Measurements from ENCODE around the gene SAE1. TPM values are rescaled to one million over a fixed set of nuclear protein-coding genes. Genes with fewer than 3 reads are reported as not detected.
A peak's percentile ranks its signal among the peaks of the same experiment; 100 is the strongest.

The SAE1 gene
- total RNA-seq, 1 donor from 2014 or later, result 41.9 TPM

GRCh38 chr19:47102346-47103060, 28.1 kb upstream of the SAE1 start:
- peak; percentile 1 for DNase-seq
- intact Hi-C loops (cut with micrococcal nuclease), result no loop called here
- ATAC-seq, result no peak

- DNase-seq, result no peak
- intact Hi-C loops (cut with micrococcal nuclease), result no loop called here
- no peak for ATAC-seq
Observed at GRCh38 chr19:47104680-47105079, 26.0 kb upstream of the SAE1 start.

- DNase-seq (no peak), ATAC-seq (no peak)
- intact Hi-C loops (cut with micrococcal nuclease), result no loop called here
Observed at GRCh38 chr19:47105874-47106273, 24.8 kb upstream of the SAE1 start.

- DNase-seq, result no peak
- ATAC-seq, result peak; percentile 13
- intact Hi-C loops (cut with micrococcal nuclease), result no loop called here
Observed at GRCh38 chr19:47106821-47107201, 23.8 kb upstream of the SAE1 start.

- DNase-seq, result peak; percentile 16
- intact Hi-C loops (cut with micrococcal nuclease), result no loop called here
- ATAC-seq, result peak; percentile 2
Observed at GRCh38 chr19:47107202-47107952, 23.3 kb upstream of the SAE1 start.

GRCh38 chr19:47107953-47108746, 22.5 kb upstream of the SAE1 start:
- ATAC-seq (no peak), DNase-seq (no peak)
- intact Hi-C loops (cut with micrococcal nuclease), result no loop called here

- intact Hi-C loops (cut with micrococcal nuclease), result no loop called here
- no peak for DNase-seq
- no peak for ATAC-seq
Observed at GRCh38 chr19:47109177-47109540, 21.5 kb upstream of the SAE1 start.

- ATAC-seq (no peak), DNase-seq (peak; percentile 15)
- intact Hi-C loops (cut with micrococcal nuclease), result no loop called here
Observed at GRCh38 chr19:47109541-47110375, 20.9 kb upstream of the SAE1 start.

GRCh38 chr19:47110521-47111005, 20.1 kb upstream of the SAE1 start:
- ATAC-seq, result no peak
- intact Hi-C loops (cut with micrococcal nuclease), result no loop called here
- peak; percentile 28 for DNase-seq

- ATAC-seq (no peak), DNase-seq (peak; percentile 49)
- intact Hi-C loops (cut with micrococcal nuclease), result no loop called here
Observed at GRCh38 chr19:47111006-47111621, 19.5 kb upstream of the SAE1 start.

GRCh38 chr19:47111682-47112165, 18.9 kb upstream of the SAE1 start:
- intact Hi-C loops (cut with micrococcal nuclease), result no loop called here
- no peak for DNase-seq
- ATAC-seq, result no peak

GRCh38 chr19:47112166-47112996, 18.3 kb upstream of the SAE1 start:
- DNase-seq, result peak; percentile 92
- ATAC-seq, result peak; percentile 71
- intact Hi-C loops (cut with micrococcal nuclease), result no loop called here

GRCh38 chr19:47112997-47113849, 17.4 kb upstream of the SAE1 start, which contains the start of gene ZC3H4:
ZC3H4 (minus strand) TSS chr19:47113776; CDS start chr19:47112584, 1,192 bp downstream.
- ATAC-seq (peak; percentile 94), DNase-seq (peak; percentile 99)
- intact Hi-C loops (cut with micrococcal nuclease), result no loop called here

GRCh38 chr19:47113850-47114651, 16.6 kb upstream of the SAE1 start:
- ATAC-seq (no peak), DNase-seq (peak; percentile 31)
- intact Hi-C loops (cut with micrococcal nuclease), result no loop called here

GRCh38 chr19:47120470-47121067, 10.1 kb upstream of the SAE1 start:
- intact Hi-C loops (cut with micrococcal nuclease), result no loop called here
- ATAC-seq (no peak), DNase-seq (peak; percentile 11)
